MM.1S (cell line): ENCODE results near the gene EXOC5.

Experiments
- DNase-seq: peaks from one replicate; pipeline ENCODE4 v3.0.0-alpha.2; 2015
- H2AFZ ChIP-seq: fragments of 300-600 bp; sonication (generic); 2 replicates; pipeline ENCODE4 v1.6.0; 2016; ENCODE audit warnings: antibody characterized with exemption, low read length
- H3F3A ChIP-seq: fragments of 300-600 bp; sonication (generic); 2 replicates; pipeline ENCODE4 v1.6.1; 2016; ENCODE audit warnings: mild to moderate bottlenecking, antibody characterized with exemption, low read length, moderate library complexity, mixed read lengths; ENCODE audit not compliant: insufficient read depth
- H3K27ac ChIP-seq: fragments of 300-600 bp; sonication (generic); 2 replicates; pipeline ENCODE4 v1.5.1; 2016; ENCODE audit warnings: mild to moderate bottlenecking, low read length
- H3K27me3 ChIP-seq: fragments of 300-600 bp; sonication (generic); replicated peaks from 2 replicates; pipeline ENCODE4 v1.6.0; 2016; ENCODE audit warnings: low read length; ENCODE audit not compliant: insufficient read depth
- H3K36me3 ChIP-seq: fragments of 300-600 bp; sonication (generic); replicated peaks from 2 replicates; pipeline ENCODE4 v1.6.1; 2016; ENCODE audit warnings: mild to moderate bottlenecking, low read length, mixed read lengths; ENCODE audit not compliant: insufficient read depth
- H3K4me1 ChIP-seq: fragments of 300-600 bp; sonication (generic); 2 replicates; pipeline ENCODE4 v1.6.1; 2016; ENCODE audit warnings: low read length, mixed read lengths
- H3K4me2 ChIP-seq: fragments of 300-600 bp; sonication (generic); 2 replicates; pipeline ENCODE4 v1.6.0; 2016; ENCODE audit warnings: low read depth, low read length
- H3K4me3 ChIP-seq: fragments of 300-600 bp; sonication (generic); 2 replicates; pipeline ENCODE4 v1.5.1; 2016; ENCODE audit warnings: low read length, mixed read lengths
- H3K79me2 ChIP-seq: fragments of 300-600 bp; sonication (generic); 2 replicates; pipeline ENCODE4 v1.6.1; 2016; ENCODE audit warnings: mixed run types, low read length, mixed read lengths
- H3K9ac ChIP-seq: fragments of 300-600 bp; sonication (generic); 2 replicates; pipeline ENCODE4 v1.6.1; 2016; ENCODE audit warnings: low read length, mixed read lengths
- H3K9me2 ChIP-seq: fragments of 300-600 bp; sonication (generic); replicated peaks from 2 replicates; pipeline ENCODE4 v1.6.1; 2016; ENCODE audit warnings: mild to moderate bottlenecking, low read length, mixed read lengths; ENCODE audit not compliant: insufficient read depth
- H3K9me3 ChIP-seq: fragments of 300-600 bp; sonication (generic); replicated peaks from 2 replicates; pipeline ENCODE4 v1.6.1; 2016; ENCODE audit warnings: mild to moderate bottlenecking, low read length, mixed read lengths; ENCODE audit not compliant: insufficient read depth
- H4K20me1 ChIP-seq: fragments of 300-600 bp; sonication (generic); 2 replicates; pipeline ENCODE4 v1.6.1; 2016; ENCODE audit warnings: mild to moderate bottlenecking, low read length, moderate library complexity, mixed read lengths; ENCODE audit not compliant: insufficient read depth
- EZH2 ChIP-seq: fragments of 300-600 bp; sonication (generic); optimal IDR thresholded peaks from 2 replicates; pipeline ENCODE3; 2017; ENCODE audit warnings: low read depth, mild to moderate bottlenecking, antibody characterized with exemption, low read length, mixed read lengths
- EZH2phosphoT487 ChIP-seq: fragments of 300-600 bp; sonication (generic); IDR thresholded peaks from 2 replicates; pipeline ENCODE4 v1.6.1; 2018; ENCODE audit warnings: antibody characterized with exemption, low read length
- TF ChIP-seq, protein P1 (sequence below): fragments of 300-600 bp; sonication (generic); IDR thresholded peaks from 2 replicates; pipeline ENCODE4 v1.5.1; 2016; ENCODE audit warnings: antibody characterized with exemption, low read length, mixed read lengths

EXOC5 gene, protein sequence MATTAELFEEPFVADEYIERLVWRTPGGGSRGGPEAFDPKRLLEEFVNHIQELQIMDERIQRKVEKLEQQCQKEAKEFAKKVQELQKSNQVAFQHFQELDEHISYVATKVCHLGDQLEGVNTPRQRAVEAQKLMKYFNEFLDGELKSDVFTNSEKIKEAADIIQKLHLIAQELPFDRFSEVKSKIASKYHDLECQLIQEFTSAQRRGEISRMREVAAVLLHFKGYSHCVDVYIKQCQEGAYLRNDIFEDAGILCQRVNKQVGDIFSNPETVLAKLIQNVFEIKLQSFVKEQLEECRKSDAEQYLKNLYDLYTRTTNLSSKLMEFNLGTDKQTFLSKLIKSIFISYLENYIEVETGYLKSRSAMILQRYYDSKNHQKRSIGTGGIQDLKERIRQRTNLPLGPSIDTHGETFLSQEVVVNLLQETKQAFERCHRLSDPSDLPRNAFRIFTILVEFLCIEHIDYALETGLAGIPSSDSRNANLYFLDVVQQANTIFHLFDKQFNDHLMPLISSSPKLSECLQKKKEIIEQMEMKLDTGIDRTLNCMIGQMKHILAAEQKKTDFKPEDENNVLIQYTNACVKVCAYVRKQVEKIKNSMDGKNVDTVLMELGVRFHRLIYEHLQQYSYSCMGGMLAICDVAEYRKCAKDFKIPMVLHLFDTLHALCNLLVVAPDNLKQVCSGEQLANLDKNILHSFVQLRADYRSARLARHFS

DNA sequence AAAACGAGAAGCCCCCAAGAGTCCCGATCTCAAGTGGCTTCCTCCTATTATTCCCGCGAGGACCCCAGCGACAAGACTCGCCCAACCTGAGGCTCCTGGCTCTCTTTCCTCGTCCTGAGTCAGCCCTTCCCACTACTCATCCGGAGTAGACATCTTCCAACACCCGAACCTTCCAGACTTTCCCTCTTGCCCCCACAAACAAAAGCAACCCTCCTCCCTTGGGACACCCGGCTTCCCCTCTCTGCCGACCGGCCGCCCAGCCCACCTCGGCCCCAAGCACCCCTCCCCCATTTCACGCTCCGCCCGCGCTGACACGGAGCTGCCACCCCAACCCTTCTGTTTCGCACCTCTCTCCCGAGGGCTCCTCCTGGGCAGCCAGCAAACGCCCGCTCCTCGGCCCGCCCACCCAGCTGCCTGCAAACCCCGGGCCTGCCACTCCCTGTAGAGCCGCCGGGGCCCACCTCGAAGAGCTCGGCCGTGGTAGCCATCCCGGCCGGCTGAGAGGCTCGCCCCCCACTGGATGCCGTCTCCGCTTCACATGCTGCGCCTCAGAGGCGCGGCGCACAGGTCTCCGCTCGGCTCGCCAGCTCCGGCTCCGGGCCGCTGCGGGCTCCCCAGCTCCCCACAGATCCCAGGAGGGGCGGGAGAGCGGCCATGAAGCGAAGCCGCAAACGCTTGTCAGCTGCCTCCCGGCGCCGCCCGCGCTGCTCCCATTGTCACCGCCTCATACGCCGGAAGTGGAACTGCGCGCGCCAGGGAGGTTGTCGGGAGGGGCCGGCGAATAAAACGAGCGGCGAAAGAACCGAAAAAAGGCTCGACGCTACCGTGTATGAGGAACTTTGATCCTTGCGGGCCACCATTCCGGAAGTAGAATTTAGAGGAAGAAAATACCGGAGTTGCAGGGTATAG lies at the start of gene EXOC5, which contains the start of gene AP5M1:
TSS of gene EXOC5 (minus strand) at position 745 of the 909 bp plus-strand sequence. CDS start at position 488, 257 bp downstream.
TSS of gene AP5M1 (plus strand) at position 811 of the 909 bp plus-strand sequence. CDS start 344 bp downstream, outside the sequence.
- Histone ChIP-seq H2AFZ (peak within 1 kb of the TSS; percentile 80), H3F3A (peaks cover 6% of the 10 kb centered on the region), H3K4me3 (peak within 1 kb of the TSS; percentile 80), H3K79me2 (peaks cover 73% of the 10 kb centered on the region), H3K36me3 (no peaks in the 10 kb centered on the region), H3K9me2 (no peaks in the 10 kb centered on the region), H3K4me1 (no peaks in the 10 kb centered on the region), H3K9me3 (no peaks in the 10 kb centered on the region), H3K9ac (peak within 1 kb of the TSS; percentile 77), H3K27ac (peak within 1 kb of the TSS; percentile 91), H3K4me2 (peak within 1 kb of the TSS; percentile 41; the same call in 1 of the 2 replicates), H4K20me1 (no peaks in the 10 kb centered on the region), H3K27me3 (no peaks in the 10 kb centered on the region)
- peak; percentile 83 for DNase-seq
- TF ChIP-seq EZH2phosphoT487 (no peak), EZH2 (no peak)
- TF ChIP-seq, protein P1, sequence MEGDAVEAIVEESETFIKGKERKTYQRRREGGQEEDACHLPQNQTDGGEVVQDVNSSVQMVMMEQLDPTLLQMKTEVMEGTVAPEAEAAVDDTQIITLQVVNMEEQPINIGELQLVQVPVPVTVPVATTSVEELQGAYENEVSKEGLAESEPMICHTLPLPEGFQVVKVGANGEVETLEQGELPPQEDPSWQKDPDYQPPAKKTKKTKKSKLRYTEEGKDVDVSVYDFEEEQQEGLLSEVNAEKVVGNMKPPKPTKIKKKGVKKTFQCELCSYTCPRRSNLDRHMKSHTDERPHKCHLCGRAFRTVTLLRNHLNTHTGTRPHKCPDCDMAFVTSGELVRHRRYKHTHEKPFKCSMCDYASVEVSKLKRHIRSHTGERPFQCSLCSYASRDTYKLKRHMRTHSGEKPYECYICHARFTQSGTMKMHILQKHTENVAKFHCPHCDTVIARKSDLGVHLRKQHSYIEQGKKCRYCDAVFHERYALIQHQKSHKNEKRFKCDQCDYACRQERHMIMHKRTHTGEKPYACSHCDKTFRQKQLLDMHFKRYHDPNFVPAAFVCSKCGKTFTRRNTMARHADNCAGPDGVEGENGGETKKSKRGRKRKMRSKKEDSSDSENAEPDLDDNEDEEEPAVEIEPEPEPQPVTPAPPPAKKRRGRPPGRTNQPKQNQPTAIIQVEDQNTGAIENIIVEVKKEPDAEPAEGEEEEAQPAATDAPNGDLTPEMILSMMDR, result no peak

DNA sequence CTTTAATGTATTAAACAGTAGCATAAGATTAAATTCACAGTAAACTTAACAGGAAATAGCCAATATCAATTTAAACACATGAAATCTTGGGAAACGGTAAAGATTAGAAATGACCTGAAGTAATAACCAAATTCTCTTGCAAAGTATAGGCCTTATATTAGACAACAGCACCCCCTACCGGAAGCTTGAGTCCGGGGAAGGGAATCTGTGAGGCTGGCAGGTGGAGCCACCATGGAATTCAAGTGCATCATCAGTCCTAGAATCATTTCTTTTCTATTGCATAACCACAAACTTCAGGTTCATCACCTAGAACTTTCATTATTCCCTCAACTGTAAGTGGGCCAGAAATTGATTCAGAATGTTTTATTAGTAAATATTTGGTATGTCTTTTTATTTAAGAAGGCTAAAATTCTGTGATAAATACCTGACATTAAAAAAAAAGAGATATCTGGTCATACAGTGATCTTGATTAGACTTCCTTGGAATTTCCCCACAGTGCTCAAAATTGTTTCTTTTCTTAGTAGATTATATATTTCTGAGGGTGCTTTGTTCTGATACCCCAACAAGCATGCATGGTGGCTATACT lies 48.6 kb upstream of the EXOC5 start:
- Histone ChIP-seq H3K27ac (no peak overlapping the region), H2AFZ (no peak overlapping the region)

More for the DNA sequence above, 48.6 kb upstream of the EXOC5 start:
- peak; percentile 45 for DNase-seq
- Histone ChIP-seq H3K9me3 (no peaks in the 10 kb centered on the region), H3K4me3 (no peak overlapping the region), H3K4me1 (no peaks in the 10 kb centered on the region), H3K27me3 (no peaks in the 10 kb centered on the region), H3K79me2 (no peaks in the 10 kb centered on the region), H3K9ac (no peak overlapping the region), H4K20me1 (no peaks in the 10 kb centered on the region), H3K36me3 (no peaks in the 10 kb centered on the region), H3K9me2 (no peaks in the 10 kb centered on the region), H3F3A (no peaks in the 10 kb centered on the region), H3K4me2 (no peak overlapping the region)
- TF ChIP-seq, protein P1, result peak; percentile 62
- TF ChIP-seq EZH2 (no peak), EZH2phosphoT487 (no peak)
